ENCODE data around the gene ZNF862. TPM values are rescaled to one million over a fixed set of nuclear protein-coding genes. Genes with fewer than 3 reads are reported as not detected.

ZNF862 gene
- total and polyA plus RNA-seq, 10 of the 15 experiments (the other 5 are each of a cell fraction or from before 2014, with no cell fraction given) = 0.49 to 7.7 (median 3.5) TPM

DNA sequence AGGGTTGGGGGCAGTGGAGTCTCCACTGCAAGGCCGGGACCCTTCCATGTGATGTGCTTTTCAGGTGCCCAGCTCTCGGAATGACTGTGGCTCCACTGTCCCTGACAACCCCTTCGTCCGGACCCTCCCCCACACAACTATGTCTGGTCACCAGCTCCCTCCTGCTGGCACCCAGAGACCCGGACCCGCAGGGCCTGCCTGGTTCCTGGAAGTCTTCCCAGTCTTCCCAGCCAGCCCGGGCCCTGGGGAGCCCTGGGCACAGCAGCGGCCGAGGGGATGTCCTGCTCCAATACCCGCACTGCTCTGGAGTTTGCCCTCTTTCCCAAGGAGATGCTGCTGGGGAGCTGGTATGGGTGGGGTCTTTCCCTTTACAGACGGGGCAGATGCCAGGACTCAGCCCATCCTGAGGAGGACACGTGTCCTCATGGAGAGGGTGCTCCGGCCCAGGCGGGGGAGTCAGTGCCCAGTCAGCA lies 41.1 kb downstream of the ZNF862 start:
- DNase-seq (ENCODE audit: low read depth, low spot score) = no peak
- intact Hi-C loops (cut with micrococcal nuclease; ENCODE audit: unreplicated experiment) = no loop called here
- ChIA-PET SMC1A (ENCODE audit: uncharacterized antibody, unreplicated experiment) (no interaction called here), POLR2A (no interaction called here), CTCF (no interaction called here), RAD21 (ENCODE audit: unreplicated experiment) (no interaction called here)
- Histone ChIP-seq H3K4me1 (ENCODE audit: control insufficient read depth, insufficient read depth, low read length) (peaks cover 11% of the 10 kb centered on the region), H3K27me3 (replicated peaks in 1 of 2; ENCODE audit: control insufficient read depth in 2 of 2, insufficient read depth in 2 of 2, low read length in 1 of 2) (no peaks in the 10 kb centered on the region), H3K9ac (ENCODE audit: control insufficient read depth, insufficient read depth, low read length) (no peak overlapping the region), H4K20me1 (ENCODE audit: control insufficient read depth, insufficient read depth) (no peaks in the 10 kb centered on the region), H2AFZ (ENCODE audit: control insufficient read depth, low read depth, low read length) (no peak overlapping the region), H3K9me3 (replicated peaks; ENCODE audit: control insufficient read depth, insufficient read depth, low read length) (no peaks in the 10 kb centered on the region), H3K4me2 (ENCODE audit: control insufficient read depth, insufficient read depth) (no peak overlapping the region), H3K27ac (ENCODE audit: control insufficient read depth, insufficient read depth) (no peak overlapping the region), H3K36me3 (ENCODE audit: control insufficient read depth in 2 of 2, insufficient read depth in 2 of 2, low read length in 1 of 2) (no peaks in the 10 kb centered on the region; a peak in 2 of 4 replicates), H3K79me2 (ENCODE audit: control insufficient read depth, insufficient read depth, low read length) (peaks cover under 1% of the 10 kb centered on the region; the same call in 1 of the 2 replicates), H3K4me3 (no peak overlapping the region)
- in situ Hi-C loops (cut with MboI) = no loop called here
- TF ChIP-seq MEF2A (IDR thresholded peaks at IDR 0.05; ENCODE audit: insufficient read depth, low read depth, low read length) (no peak), ZNF207 (IDR thresholded peaks at IDR 0.05; ENCODE audit: borderline replicate concordance) (no peak), ZBED1 (IDR thresholded peaks at IDR 0.05; ENCODE audit: borderline replicate concordance) (no peak), MTA3 (IDR thresholded peaks at IDR 0.05; ENCODE audit: borderline replicate concordance, low read length) (no peak), RB1 (IDR thresholded peaks at IDR 0.05; ENCODE audit: borderline replicate concordance) (no peak), PAX5 (IDR thresholded peaks at IDR 0.05; ENCODE audit: borderline replicate concordance, low read depth, low read length) (no peak), KDM1A (IDR thresholded peaks at IDR 0.05; ENCODE audit: borderline replicate concordance) (no peak), SIX5 (IDR thresholded peaks at IDR 0.05; ENCODE audit: low read depth, low read length, severe bottlenecking) (no peak), IRF4 (IDR thresholded peaks at IDR 0.05; ENCODE audit: low read depth, low read length) (no peak), NFXL1 (IDR thresholded peaks at IDR 0.05; ENCODE audit: borderline replicate concordance) (no peak), CREM (IDR thresholded peaks at IDR 0.05; ENCODE audit: low read depth) (no peak), IKZF2 (IDR thresholded peaks at IDR 0.05) (no peak), ZNF274 (IDR thresholded peaks at IDR 0.05; ENCODE audit: insufficient read depth, insufficient read length) (no peak), MTA2 (IDR thresholded peaks at IDR 0.05; ENCODE audit: low read depth) (no peak), TBL1XR1 (IDR thresholded peaks at IDR 0.05; ENCODE audit: low read depth, low read length) (no peak)
- TF ChIP-seq, protein P1, sequence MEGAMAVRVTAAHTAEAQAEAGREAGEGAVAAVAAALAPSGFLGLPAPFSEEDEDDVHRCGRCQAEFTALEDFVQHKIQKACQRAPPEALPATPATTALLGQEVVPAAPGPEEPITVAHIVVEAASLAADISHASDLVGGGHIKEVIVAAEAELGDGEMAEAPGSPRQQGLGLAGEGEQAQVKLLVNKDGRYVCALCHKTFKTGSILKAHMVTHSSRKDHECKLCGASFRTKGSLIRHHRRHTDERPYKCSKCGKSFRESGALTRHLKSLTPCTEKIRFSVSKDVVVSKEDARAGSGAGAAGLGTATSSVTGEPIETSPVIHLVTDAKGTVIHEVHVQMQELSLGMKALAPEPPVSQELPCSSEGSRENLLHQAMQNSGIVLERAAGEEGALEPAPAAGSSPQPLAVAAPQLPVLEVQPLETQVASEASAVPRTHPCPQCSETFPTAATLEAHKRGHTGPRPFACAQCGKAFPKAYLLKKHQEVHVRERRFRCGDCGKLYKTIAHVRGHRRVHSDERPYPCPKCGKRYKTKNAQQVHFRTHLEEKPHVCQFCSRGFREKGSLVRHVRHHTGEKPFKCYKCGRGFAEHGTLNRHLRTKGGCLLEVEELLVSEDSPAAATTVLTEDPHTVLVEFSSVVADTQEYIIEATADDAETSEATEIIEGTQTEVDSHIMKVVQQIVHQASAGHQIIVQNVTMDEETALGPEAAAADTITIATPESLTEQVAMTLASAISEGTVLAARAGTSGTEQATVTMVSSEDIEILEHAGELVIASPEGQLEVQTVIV (IDR thresholded peaks at IDR 0.05; ENCODE audit: borderline replicate concordance, partially characterized antibody) = no peak
- TF ChIP-seq, protein P2, sequence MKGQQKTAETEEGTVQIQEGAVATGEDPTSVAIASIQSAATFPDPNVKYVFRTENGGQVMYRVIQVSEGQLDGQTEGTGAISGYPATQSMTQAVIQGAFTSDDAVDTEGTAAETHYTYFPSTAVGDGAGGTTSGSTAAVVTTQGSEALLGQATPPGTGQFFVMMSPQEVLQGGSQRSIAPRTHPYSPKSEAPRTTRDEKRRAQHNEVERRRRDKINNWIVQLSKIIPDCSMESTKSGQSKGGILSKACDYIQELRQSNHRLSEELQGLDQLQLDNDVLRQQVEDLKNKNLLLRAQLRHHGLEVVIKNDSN (IDR thresholded peaks at IDR 0.05; ENCODE audit: borderline replicate concordance, extremely low read length, insufficient read depth, low read depth, low read length) = no peak
- ATAC-seq = no peak
- FAIRE-seq = no peak
- 92% methylated on average over 13 of the region's 14 CpGs for WGBS (ENCODE audit: insufficient coverage, insufficient replicate concordance, low lambda C conversion rate, missing lambda C conversion rate)
- BruUV-seq (replicated peaks) = no TSS peak

All from GM12878 (cell line).